ENCODE data around the gene OXSR1. TPM values are rescaled to one million over a fixed set of nuclear protein-coding genes. Genes with fewer than 3 reads are reported as not detected.
"Not testable (repeated sequence)": the region's sequence is repeated elsewhere in the genome, so short reads cannot be mapped to it uniquely, and the experiment has no call there.

OXSR1 gene
- total RNA-seq, 1 donor from 2014 or later, result 64.9 TPM

DNA sequence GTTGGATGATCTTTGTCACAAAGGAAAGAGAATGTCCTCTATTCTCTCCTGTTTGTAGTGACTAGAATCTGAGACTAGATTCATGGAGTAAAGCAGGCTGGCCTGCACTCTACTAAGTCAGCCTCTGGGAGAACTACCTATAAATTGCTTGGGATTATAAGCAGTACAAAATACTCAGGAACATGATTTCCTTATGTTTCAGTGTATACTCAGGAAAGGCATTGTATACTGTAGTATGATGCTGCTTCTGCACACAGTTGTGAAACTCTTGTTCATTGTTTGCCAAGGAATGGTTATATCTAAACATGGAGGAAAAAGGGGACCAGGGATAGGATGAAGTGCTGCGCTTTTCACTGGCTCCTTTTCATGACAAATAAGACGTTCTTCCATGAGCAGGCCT lies 49.2 kb downstream of the OXSR1 start:
- intact Hi-C loops (cut with micrococcal nuclease), result no loop called here

DNA sequence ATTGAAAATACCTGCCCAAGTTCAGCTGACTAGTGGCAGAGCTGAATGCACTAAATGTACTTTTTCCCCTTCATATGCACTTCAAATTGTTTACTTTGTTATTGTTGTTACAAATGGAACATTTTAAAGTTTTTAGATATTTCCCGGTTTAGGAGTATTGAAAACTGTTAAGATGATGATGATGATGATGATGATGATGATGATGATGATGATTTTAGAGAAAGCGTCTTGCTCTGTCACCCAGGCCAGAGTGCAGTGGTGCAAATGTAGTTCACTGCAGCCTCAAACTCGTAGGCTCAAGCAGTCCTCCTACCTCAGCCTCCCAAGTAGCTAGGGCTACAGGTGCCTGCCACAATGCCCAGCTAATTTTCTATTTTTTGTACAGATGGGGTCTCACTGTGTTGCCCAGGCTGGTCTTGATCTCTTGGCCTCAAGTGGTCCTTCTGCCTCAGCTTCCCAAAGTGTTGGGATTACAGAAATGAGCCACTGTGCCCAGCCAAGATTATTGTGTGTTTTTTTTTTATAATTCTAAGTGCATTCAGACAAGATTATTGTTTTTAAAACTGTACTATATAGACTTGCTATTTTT lies 54.4 kb downstream of the OXSR1 start:
- intact Hi-C loops (cut with micrococcal nuclease), result no loop called here

DNA sequence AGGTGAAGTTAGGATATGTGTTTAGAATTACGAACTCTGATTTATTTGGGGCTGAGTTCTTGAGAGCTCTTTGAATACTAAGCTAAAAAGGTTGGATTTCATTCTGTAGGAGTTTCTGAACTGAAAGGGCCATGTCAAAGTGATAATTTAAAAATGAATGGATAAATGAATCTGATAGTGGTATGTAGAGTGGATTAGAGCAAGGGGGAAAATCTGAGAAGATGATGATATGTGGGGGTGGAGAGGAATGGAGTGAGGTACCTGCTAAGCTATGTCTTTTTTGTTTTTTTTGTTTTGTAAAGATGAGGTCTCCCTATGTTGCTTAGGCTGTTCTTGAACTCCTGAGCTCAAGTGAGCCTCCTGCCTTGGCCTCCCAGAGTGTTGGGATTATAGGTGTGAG lies 55.7 kb downstream of the OXSR1 start:
- intact Hi-C loops (cut with micrococcal nuclease), result no loop called here

DNA sequence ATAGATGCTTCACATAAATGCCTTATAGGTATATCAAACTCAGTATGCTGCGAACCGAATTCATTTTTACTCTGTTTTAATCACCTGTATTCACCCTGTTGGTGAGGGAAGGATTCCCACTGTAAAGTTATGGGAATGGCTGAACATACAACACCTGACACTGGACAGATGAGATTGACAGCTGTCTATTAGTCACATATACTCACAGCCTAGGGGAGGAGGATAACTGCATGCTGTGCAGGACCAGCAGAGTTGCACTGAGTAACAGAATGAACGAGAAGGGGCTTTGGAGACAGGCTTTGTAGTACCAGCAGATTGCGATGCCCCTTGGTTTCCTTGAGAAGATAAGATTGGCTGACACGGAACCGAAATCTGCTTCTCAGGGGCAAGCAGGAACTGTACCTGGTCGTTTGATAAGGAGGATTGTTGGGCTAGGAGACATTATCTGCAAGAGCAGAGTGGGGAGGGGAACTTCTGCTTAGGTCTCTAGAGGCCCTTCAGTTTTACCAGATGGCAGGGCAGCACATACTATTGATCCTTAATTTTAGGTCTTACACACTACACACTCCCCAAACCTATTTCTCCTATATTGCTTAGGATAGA lies 56.8 kb downstream of the OXSR1 start:
- intact Hi-C loops (cut with micrococcal nuclease), result no loop called here

DNA sequence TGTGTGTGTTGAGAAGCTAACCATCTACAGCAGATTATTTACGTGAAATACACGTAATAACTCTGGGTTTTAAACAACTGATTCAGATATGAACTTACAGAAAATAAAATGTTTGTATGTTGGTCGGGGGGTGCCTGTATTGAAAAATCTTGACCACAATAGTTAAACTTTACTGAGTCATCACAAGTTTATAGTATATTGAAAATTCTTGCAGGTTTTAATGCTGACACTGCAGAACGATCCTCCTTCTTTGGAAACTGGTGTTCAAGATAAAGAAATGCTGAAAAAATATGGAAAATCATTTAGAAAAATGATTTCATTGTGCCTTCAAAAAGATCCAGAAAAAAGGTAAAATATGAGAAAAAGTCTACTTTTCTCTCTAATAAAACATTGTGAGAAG lies 59.0 kb downstream of the OXSR1 start:
- intact Hi-C loops (cut with micrococcal nuclease), result no loop called here

DNA sequence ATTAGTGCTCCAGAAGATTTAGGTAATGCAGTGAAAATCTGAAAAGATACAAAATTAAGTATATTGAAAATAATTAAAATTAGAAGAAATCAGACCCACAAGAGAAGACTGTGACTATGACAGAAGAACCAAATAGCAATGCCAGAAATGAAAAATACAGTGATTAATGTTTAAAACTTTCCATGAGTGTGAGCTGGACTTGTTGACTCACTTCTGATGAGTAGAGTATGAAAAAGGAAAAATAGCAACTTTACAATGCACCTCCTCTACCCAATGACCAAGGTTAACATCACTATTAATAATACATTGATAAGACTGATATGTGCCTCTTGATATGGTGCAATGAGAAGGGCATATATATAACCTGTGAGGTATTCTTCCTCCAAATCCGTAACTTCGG lies 60.9 kb downstream of the OXSR1 start:
- intact Hi-C loops (cut with micrococcal nuclease), result no loop called here

DNA sequence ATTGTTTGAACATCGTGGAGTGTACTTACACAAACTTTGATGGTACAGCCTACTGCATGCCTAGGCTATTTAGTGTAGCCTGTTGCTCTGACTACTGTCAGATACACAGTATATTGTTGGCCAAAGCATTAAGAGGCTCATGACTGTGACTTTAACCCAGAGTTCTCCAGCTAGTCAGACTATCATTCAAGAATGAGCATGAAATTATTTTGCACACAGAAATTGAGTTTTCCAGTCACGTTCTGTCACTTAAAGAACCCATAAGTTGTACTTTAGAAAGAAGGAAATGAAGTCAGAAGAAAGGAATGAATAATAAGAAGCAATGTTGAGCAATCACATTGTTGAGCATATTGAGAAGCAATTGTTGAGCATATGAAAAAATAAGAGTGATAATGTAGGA lies 62.7 kb downstream of the OXSR1 start:
- intact Hi-C loops (cut with micrococcal nuclease), result no loop called here

DNA sequence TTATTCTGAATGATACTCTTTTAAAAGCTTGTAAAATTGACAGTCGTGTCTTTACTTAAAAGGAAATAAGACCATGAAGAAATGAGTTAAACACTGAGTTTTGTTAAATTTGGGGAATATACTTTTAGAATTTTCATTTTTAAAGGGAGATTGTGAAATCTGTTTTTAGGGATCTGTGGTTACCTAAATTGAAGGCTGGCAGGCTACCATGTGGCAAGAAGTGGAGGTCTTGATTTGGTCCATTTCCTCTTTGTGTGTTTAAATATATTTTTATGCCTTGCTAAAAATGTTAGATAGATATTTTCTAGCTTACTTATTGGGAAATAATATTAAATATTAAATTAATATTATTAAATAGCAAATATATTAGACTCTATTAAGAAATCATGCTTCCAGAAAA lies 63.7 kb downstream of the OXSR1 start:
- intact Hi-C loops (cut with micrococcal nuclease), result no loop called here

DNA sequence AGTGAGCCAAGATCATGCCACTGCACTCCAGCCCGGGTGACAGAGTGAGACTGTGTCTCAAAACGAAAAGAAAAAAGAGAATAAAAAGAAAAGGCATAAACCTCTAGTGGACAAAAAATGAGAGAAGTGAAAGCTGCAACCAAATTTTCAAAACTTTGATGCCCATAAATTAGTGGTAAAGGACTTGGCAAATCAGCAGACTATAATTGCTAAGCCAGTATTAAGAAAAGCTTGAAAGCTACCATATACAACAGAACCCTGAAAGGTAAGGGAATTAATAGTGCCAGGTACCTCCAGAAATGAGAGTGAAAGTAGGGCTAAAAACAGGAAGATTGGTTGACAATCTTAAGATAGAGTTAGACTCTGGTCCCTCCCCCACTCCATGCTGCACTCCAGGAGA lies 67.4 kb downstream of the OXSR1 start:
- intact Hi-C loops (cut with micrococcal nuclease), result no loop called here

DNA sequence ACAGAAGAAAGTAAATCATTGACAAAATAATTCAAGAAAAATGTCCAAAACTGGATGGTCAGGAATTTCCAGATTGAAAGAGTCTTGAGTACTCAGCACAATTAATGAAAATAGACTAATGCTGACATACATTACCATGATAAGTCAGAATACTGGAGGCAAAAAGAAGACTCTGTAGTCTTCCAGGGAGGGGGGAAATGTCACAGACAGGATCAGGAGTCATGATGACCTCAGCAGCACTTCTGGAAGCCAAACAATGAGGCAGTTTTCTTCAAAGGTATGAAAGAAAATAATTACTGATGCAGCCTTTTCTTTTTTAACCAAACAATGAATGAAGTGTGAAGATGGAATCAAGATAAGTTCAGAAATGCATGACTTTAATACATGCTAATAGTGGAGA lies 70.1 kb downstream of the OXSR1 start:
- intact Hi-C loops (cut with micrococcal nuclease), result no loop called here

DNA sequence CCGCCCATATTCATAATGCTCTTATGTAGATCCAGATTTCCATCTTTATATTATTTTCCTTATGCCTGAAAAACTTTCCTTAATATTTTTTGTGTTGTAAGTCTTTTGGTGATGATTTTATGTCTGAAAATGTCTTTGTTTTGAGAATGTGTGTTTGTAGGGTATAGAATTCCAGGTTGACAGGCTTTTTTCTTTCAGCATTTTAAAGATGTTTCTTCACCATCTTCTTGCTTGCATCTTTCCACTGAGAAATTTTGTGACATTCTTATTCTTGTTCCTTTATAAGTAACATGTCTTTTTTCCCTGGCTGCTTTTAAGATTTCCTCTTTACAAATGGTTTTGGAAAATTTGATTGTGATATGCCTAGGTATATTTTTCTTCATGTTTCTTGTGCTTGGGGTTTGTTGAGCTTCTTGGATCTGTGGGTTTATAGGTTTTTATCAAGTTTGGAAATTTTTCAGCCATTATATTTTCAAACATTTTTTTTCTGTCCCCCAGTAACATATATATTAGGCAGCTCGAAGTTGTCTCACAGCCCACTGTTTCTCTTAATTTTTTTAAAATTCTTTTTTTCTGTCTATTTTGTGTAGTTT lies 73.2 kb downstream of the OXSR1 start:
- intact Hi-C loops (cut with micrococcal nuclease), result no loop called here

DNA sequence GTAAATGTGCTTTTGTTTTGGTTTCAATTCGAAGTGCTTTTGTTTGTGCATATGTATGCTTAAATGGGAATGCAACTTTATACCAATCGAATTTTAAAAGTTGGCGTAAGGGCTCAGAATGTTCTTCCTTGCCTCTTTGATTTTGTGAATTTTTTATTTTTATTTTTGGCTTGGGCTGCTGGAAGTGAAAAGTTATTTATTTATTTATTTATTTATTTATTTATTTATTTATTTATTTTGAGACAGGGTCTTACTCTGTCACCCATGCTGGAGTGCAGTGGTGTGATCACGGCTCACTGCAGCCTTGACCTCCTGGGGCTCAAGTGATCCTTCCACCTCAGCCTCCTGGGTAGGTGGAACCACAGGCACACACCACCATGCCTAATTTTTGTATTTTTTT lies 77.5 kb downstream of the OXSR1 start:
- intact Hi-C loops (cut with micrococcal nuclease), result not testable (repeated sequence)

DNA sequence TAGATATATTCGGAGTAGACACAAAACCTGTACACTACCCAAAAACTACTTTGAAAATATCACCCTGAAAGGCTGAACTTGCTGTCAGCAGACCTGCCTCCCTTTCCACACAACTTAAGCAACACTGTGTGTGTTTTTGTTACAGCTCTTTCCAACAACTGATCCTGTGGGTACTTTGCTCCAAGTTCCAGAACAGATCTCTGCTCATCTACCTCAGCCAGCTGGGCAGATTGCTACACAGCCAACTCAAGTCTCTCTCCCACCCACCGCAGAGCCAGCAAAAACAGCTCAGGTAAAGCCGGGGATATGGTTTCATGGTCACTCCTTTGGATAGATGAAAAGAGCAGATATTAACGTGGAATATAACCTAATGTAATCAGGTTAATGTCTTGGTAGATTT lies 80.6 kb downstream of the OXSR1 start:
- intact Hi-C loops (cut with micrococcal nuclease), result no loop called here

DNA sequence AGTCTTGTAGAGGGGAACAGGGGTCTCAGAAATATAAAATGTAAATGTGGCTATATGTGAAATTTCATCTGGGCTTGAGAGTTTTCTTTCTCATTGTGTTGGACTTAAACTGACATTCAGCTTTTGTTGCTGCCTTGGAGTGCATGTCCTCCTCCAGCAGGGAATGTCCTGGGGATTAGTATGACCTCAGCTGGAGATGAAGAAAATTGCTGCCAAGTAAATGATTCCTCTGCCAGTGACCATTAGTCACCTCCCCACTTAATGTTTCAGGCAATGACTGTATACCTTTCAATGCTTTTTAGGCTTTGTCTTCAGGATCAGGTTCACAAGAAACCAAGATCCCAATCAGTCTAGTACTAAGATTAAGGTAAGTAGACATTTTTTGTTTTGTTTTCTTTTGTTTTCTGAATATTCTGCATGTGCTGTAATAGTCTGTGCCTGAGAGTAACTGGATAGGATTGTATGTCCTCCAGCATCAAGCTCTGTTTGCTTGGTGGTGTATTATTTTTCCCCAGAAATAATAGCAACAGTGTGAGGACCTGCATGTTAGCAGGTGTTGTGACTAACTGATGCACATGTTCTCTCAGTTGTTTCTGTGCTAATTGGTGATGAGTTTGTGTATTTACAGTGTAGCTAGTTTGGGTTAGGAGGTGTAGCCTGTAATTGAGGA lies 82.2 kb downstream of the OXSR1 start:
- intact Hi-C loops (cut with micrococcal nuclease), result no loop called here

DNA sequence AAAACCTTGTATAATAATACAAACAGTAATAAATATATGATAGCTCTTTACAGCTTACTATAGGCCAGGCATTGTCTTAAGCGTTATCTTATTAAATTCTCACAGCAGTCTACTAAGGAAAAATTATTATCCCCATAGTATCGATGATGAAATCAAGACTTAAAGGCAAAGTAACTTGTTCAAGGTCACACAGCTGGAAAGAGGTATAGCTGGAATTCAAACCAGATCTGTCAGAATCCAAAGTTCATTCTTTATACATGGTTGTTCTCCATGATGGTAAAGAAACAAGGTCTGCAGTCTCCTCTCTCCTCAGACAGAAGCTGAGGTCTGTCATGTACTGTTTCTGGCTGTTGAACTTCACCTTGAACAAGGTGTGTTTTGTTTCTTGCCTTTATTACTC lies 84.9 kb downstream of the OXSR1 start:
- intact Hi-C loops (cut with micrococcal nuclease), result no loop called here

DNA sequence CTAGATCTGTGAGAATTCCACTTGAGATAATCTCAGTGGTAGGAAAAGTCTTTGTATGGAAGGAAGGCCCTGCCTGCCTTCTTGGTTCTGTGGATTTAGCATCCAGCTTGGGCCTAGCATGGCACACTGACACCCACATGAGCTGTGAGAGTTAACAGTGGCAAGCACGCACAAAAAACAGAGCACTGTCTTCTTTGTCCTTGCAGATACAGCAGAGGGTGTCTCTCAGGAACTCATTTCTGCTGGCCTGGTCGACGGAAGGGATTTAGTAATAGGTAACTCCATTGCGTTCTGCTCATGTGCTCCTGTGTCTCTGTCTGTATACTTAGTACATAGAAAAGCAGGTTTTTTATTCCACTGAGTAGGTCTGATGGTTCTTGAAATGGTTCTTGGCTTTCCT lies 85.9 kb downstream of the OXSR1 start:
- intact Hi-C loops (cut with micrococcal nuclease), result no loop called here

DNA sequence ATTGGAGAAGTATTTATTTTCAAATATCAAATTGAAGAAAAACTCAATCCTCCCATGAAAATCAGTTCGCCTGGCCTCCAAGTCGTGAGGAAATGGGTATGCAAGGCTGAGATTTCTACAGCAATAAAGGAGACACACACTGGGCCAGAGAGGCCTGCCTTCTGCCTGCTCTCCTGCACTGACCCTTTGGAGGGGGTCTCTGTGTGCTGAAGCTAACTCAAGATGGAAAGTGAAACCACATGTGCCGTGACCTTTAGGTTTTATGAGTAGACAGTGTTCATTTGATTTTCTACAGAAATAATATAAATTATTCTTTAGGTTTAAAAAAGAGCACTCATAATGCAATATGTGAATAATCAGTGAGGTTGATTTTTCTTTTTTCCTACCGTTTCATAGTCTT lies 88.4 kb downstream of the OXSR1 start:
- intact Hi-C loops (cut with micrococcal nuclease), result no loop called here

DNA sequence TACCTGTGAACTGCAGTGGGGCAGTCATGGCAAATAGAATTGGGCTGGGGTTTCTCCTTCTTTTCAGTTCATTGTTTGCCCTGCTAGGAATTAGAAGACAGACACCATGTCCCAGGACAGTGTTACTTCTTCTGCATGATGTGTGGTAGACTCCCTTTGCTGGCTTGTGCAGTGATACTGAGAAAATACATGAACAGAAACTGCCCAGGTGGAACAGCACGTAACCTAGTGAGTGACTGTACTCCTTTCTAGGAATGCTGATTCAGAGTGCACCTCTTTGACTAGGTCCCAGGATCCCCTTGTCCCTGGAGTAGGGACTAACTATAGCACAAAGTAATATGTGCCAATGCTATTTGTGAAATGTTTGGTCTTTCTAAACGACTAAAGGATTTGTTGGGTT lies 89.5 kb downstream of the OXSR1 start:
- intact Hi-C loops (cut with micrococcal nuclease), result loop anchor here (5.0 kb wide), 1 partner anchor 118 kb away; the partner anchor contains the start of genes ACAA1 and MYD88

DNA sequence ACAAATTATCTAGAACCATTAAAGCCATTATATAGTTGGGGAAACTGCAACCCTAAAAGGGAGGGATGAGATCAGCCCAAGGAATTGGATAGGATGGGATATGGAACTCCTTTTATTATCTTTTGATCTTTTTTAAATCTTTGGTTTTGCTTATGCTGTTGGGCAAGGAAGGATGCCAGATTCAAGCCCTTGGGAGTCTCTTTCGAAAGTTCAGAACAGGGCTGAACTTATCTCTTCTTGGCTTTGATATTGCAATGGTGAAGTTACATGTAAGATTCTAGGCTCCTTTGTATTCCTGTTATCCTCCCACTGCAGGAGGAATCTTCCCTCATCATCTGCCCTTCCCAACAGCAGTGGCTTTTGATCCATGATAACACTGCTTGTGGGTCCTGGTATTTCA lies 90.3 kb downstream of the OXSR1 start:
- intact Hi-C loops (cut with micrococcal nuclease), result loop anchor here (5.0 kb wide), 1 partner anchor 118 kb away; the partner anchor contains the start of genes ACAA1 and MYD88

DNA sequence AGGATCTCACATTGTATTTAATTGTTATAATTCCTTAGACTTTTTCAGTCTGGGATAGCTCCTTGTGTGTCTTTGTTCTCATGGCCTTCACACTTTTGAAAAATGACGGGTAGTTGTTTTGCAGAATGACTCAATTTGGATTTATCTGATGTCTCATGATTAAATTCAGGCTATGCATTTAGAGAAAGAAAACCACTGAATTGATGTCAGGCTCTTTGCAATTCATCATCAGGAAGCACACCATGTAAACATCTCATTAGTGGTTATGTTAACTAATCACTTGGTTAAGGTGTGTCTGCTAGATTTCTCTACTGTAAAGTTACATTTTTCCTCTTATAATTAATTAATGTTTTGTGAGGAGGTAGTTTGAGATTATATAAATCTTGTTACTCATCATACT lies 92.2 kb downstream of the OXSR1 start:
- intact Hi-C loops (cut with micrococcal nuclease), result loop anchor here (5.0 kb wide), 1 partner anchor 120 kb away; the partner anchor contains the start of genes ACAA1 and MYD88

DNA sequence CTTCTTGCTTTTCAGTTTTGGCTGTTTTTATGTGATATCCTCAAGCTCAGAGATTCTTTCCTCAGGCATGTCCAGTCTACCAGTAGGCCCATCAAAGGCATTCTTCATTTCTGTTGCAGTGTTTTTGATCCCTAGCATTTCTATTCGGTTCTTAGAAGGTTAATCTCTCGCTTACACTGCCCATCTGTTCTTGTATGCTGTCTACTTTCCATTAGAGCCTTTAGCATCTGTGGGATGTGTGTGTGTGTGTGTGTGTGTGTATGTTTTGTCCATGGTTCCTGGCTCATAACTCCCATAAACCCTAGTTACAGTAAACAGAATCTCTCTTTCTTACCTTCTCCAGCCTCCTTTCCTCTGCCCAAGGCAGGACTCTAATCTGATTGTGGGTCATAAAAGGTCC lies 95.1 kb downstream of the OXSR1 start:
- intact Hi-C loops (cut with micrococcal nuclease), result no loop called here

DNA sequence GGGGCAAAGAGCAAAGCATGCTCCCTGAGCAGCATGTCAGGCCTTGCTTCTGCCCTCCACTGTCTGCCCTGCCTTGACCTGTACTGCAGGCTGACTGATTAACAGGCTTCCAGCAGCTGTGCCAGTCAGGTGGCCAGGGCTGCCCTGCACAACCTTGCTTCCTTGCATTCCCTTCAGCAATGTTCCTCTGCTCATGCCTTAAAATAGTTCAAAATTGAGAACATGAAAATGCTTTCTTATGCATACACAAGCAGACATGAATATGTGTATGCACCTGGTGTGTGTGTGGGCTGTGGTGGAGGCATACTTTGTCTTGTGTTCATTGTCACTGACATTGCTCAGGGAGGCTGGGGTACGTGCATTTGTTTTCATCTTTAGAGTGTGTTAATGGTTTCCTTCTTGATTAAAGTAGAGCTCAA lies 99.0 kb downstream of the OXSR1 start:
- intact Hi-C loops (cut with micrococcal nuclease), result no loop called here
